ENCODE data around the gene LCTL.

LCTL gene

DNA sequence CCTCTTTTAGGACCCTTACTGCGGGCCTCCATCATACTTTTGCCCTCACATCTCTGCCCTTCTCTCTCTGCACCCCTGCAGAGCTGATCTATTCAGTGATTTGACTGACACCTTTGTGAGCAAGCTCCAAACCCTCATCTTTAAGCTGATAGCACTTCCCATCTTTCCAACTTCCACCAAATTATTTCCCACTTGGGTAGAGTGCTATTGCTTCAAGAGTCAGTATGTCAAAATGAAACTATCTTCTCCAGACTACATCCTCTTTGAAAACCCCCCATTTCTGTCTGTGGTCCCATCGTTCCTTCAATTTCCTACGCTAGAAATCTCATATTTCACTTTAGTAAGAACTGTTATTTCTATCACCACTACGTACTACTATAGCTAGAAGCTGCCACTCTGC is 41.0 kb downstream of the LCTL start:
- DNase-seq (ENCODE audit: low read depth), result no peak
- in situ Hi-C loops (cut with HindIII; ENCODE audit: low sequenced_read_pairs), result no loop called here
- no peak overlapping the region for H3K4me3 ChIP-seq (ENCODE audit: low read depth, low read length)
- TF ChIP-seq, protein P1, sequence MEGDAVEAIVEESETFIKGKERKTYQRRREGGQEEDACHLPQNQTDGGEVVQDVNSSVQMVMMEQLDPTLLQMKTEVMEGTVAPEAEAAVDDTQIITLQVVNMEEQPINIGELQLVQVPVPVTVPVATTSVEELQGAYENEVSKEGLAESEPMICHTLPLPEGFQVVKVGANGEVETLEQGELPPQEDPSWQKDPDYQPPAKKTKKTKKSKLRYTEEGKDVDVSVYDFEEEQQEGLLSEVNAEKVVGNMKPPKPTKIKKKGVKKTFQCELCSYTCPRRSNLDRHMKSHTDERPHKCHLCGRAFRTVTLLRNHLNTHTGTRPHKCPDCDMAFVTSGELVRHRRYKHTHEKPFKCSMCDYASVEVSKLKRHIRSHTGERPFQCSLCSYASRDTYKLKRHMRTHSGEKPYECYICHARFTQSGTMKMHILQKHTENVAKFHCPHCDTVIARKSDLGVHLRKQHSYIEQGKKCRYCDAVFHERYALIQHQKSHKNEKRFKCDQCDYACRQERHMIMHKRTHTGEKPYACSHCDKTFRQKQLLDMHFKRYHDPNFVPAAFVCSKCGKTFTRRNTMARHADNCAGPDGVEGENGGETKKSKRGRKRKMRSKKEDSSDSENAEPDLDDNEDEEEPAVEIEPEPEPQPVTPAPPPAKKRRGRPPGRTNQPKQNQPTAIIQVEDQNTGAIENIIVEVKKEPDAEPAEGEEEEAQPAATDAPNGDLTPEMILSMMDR (IDR thresholded peaks at IDR 0.05; ENCODE audit: low read depth, low read length, missing control alignments), result no peak

DNA sequence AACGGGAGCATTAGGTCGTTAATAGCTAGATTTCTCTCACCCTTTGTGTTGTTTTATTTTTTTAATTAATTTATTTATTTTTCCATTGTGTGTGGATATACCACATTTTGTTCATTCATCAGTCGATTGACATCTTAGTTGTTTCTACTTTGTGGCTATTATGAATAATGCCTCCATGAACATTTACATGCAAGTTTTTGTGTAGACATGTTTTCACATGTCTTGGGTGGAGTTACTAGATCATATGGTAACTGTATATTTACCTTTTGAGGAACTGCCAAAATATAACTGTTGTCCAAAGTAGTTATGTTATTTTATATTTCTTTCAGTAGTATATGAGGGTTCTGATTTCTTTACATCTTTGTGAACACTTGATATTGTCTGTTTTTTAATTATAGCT is 41.9 kb downstream of the LCTL start:
- in situ Hi-C loops (cut with HindIII; ENCODE audit: low sequenced_read_pairs), result no loop called here
- TF ChIP-seq, protein P1 (IDR thresholded peaks at IDR 0.05; ENCODE audit: low read depth, low read length, missing control alignments), result no peak
- H3K4me3 ChIP-seq (ENCODE audit: low read depth, low read length), result no peak overlapping the region
- no peak for DNase-seq (ENCODE audit: low read depth)

DNA sequence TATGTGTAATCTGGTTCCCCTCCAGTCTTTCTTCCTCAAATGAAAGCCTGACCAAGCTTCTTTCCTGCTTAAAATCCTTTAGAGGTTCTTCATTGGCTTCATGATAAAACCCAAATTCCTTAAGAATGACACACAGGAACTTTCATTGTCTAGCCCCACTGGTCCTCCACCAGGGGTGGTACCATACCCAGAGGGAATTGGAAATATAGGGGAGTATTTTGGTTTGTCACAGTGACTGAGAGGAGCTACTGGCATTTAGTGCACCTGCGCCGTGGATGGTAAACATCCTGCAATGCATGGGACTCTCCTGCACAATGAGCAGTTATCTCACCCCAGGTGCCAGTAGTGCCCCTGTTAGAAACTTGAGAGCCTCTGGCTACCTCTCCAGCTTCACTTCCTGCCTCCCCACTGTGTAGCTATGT is 49.9 kb downstream of the LCTL start:
- DNase-seq (ENCODE audit: low read depth), result no peak
- in situ Hi-C loops (cut with HindIII; ENCODE audit: low sequenced_read_pairs), result no loop called here
- no peak overlapping the region for H3K4me3 ChIP-seq (ENCODE audit: low read depth, low read length)
- TF ChIP-seq, protein P1 (IDR thresholded peaks at IDR 0.05; ENCODE audit: low read depth, low read length, missing control alignments), result no peak

DNA sequence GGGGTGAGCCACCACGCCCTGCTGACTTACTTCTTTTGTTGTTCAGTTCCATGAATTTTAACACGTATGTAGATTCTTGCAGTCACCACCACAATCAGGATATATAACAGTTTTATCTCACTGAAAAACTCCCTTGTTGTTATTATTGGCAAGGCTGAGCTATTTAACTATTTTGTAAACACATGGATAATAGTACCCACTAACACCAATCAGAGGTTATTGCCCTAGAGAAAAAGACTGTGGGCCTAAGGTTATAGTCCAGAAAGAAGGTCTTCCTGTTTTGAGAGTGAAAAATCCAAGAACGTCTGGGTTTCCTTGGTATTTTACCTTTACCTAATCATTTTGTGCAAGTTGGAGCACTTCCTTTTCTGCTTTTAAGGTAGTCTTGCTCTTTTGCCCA is 51.2 kb downstream of the LCTL start:
- in situ Hi-C loops (cut with HindIII; ENCODE audit: low sequenced_read_pairs), result no loop called here
- H3K4me3 ChIP-seq (ENCODE audit: low read depth, low read length), result no peak overlapping the region
- TF ChIP-seq, protein P1 (IDR thresholded peaks at IDR 0.05; ENCODE audit: low read depth, low read length, missing control alignments), result no peak
- DNase-seq (ENCODE audit: low read depth), result no peak

DNA sequence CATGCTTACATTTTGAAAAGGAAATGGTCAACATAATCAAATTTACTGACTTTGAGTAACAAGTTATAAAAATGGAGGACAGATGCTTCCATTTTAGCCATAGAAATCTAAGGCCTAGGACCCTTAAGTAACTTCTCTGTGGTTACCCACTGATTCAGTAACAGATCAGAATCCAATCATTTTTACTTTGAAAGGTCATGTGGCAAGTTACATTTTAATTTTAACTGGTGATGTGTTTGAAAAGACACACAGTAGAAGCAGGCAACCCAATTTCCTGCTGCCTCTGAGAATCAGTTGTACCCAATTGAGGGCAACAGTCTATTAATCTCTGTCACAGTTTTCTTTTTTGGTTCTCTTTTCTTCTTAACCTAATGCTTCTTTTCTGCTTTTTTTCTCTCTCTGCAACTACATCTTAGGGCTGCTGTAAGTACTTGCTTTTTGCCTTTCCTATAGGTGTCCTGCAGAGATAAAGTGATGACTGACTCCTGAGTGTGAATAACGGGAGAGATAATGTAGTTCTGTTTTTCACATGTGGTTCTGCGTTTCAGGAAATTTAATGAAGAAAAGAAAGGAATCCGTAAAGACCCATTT is 57.4 kb downstream of the LCTL start:
- H3K4me3 ChIP-seq (ENCODE audit: low read depth, low read length), result no peak overlapping the region
- no peak for DNase-seq (ENCODE audit: low read depth)
- in situ Hi-C loops (cut with HindIII; ENCODE audit: low sequenced_read_pairs), result no loop called here
- TF ChIP-seq, protein P1 (IDR thresholded peaks at IDR 0.05; ENCODE audit: low read depth, low read length, missing control alignments), result no peak

DNA sequence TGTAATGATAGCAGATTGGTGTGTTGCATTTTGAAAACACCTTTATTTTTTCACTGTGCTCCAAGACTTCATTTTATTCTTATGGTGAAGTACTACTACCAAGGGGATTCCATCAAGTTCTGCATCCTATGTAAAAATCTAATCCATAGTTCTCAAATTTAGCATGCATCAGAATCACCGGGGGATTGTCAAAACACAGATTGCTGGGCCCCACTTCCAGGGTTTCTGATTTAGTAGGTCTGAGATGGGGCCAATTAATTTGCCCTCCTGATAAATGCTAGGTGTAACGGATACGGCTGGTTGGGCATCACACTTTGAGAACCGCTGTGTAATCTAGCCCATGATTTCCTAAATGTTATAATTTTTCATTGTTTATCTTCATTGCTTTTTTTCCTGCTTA is 60.0 kb downstream of the LCTL start:
- DNase-seq (ENCODE audit: low read depth), result no peak

More for the DNA sequence above, 60.0 kb downstream of the LCTL start:
- TF ChIP-seq, protein P1 (IDR thresholded peaks at IDR 0.05; ENCODE audit: low read depth, low read length, missing control alignments), result no peak
- H3K4me3 ChIP-seq (ENCODE audit: low read depth, low read length), result peak overlapping the region; percentile 66
- in situ Hi-C loops (cut with HindIII; ENCODE audit: low sequenced_read_pairs), result no loop called here

Measured in astrocyte of the cerebellum (primary cell).